OCI-LY7 (cell line): ENCODE results near the gene ANKRD66. TPM values are rescaled to one million over a fixed set of nuclear protein-coding genes. Genes with fewer than 3 reads are reported as not detected.

Experiments
- BruUV-seq: library from RNA; stranded (reverse); fragments of 400-500 nt; replicated peaks from 2 replicates; lab custom pipeline; 2021; lab: Mats Ljungman, UMichigan
- CTCF ChIA-PET: fragments of 300-600 bp; sonication (Branson Sonifier 250); formaldehyde crosslinking; loops from one replicate; lab custom pipeline; 2022; ENCODE audit warnings: antibody characterized with exemption; ENCODE audit not compliant: unreplicated experiment; lab: Charles Lee
- POLR2A ChIA-PET: fragments of 300-600 bp; sonication (Branson Sonifier 250); formaldehyde crosslinking; loops from one replicate; lab custom pipeline; 2022; ENCODE audit warnings: antibody characterized with exemption; lab: Charles Lee
- DNase-seq: peaks from one replicate; pipeline ENCODE4 v3.0.0-alpha.2; 2015; ENCODE audit warnings: low spot score
- H2AFZ ChIP-seq: fragments of 200-600 bp; sonication (generic), shearing (Covaris generic); 2 replicates; pipeline ENCODE4 v1.6.1; 2014; ENCODE audit warnings: mild to moderate bottlenecking, antibody characterized with exemption, low read length, moderate library complexity
- H3K27ac ChIP-seq: fragments of 200-600 bp; sonication (generic); 2 replicates; pipeline ENCODE4 v1.5.1; 2014; ENCODE audit warnings: mixed run types, low read depth, mild to moderate bottlenecking, moderate library complexity, low read length, inconsistent platforms; ENCODE audit not compliant: poor library complexity, severe bottlenecking
- H3K36me3 ChIP-seq: fragments of 200-600 bp; sonication (generic); 2 replicates; pipeline ENCODE4 v1.6.1; 2014; ENCODE audit warnings: mild to moderate bottlenecking, antibody characterized with exemption, low read length, moderate library complexity, mixed read lengths; ENCODE audit not compliant: insufficient read depth
- H3K4me1 ChIP-seq: fragments of 200-600 bp; sonication (generic); 2 replicates; pipeline ENCODE4 v1.5.1; 2014; ENCODE audit warnings: mild to moderate bottlenecking, low read length; ENCODE audit not compliant: insufficient read depth, poor library complexity, severe bottlenecking
- H3K4me2 ChIP-seq: fragments of 200-600 bp; sonication (generic); 2 replicates; pipeline ENCODE4 v1.6.1; 2014; ENCODE audit warnings: mild to moderate bottlenecking, low read length
- H3K4me3 ChIP-seq: fragments of 200-600 bp; sonication (generic); 2 replicates; pipeline ENCODE4 v1.5.1; 2014; ENCODE audit warnings: mild to moderate bottlenecking, low read depth, low read length; ENCODE audit not compliant: poor library complexity, severe bottlenecking
- H3K79me2 ChIP-seq: fragments of 200-600 bp; sonication (generic); 2 replicates; pipeline ENCODE4 v1.6.1; 2016; ENCODE audit warnings: low read depth, mild to moderate bottlenecking, low read length, moderate library complexity, mixed read lengths; ENCODE audit not compliant: insufficient read depth
- H3K9me2 ChIP-seq: fragments of 200-600 bp; sonication (generic); 2 replicates; pipeline ENCODE4 v1.6.1; 2016; ENCODE audit warnings: mild to moderate bottlenecking, low read length, mixed read lengths; ENCODE audit not compliant: insufficient read depth
- H3K9me3 ChIP-seq: fragments of 200-600 bp; sonication (generic); 2 replicates; pipeline ENCODE4 v1.6.1; 2014; ENCODE audit warnings: mild to moderate bottlenecking, mixed run types, low read length, mixed read lengths
- H4K20me1 ChIP-seq: fragments of 200-600 bp; sonication (generic); 2 replicates; pipeline ENCODE4 v1.6.1; 2014; ENCODE audit warnings: mild to moderate bottlenecking, antibody characterized with exemption, low read length, moderate library complexity, mixed read lengths; ENCODE audit not compliant: insufficient read depth
- CTCF ChIP-seq: fragments of 200-600 bp; sonication (generic); conservative IDR thresholded peaks from 2 replicates; pipeline ENCODE4 v1.5.1; 2014; ENCODE audit warnings: mild to moderate bottlenecking, antibody characterized with exemption, low read length, moderate library complexity, mixed read lengths
- EZH2phosphoT487 ChIP-seq: fragments of 200-600 bp; sonication (generic); IDR thresholded peaks from 2 replicates; pipeline ENCODE4 v1.6.1; 2018; ENCODE audit warnings: low read depth, borderline replicate concordance, mild to moderate bottlenecking, mixed run types, antibody characterized with exemption, low read length, moderate library complexity, mixed read lengths
- intact Hi-C: fragments of 100-400 bp; cut with micrococcal nuclease; formaldehyde crosslinking; loops from one replicate; pipeline ENCODE4 v1.10.0; 2022; ENCODE audit not compliant: unreplicated experiment
- total RNA-seq, 2 experiments: library from RNA; depleted of rRNA in 1 of 2; stranded (reverse); fragments of >200 nt in 1 of 2; shearing (Covaris generic) in 1 of 2; gene quantifications; 2 replicates each; pipeline ENCODE4 v1.2.3, GENCODE V29; 2014 to 2022

The ANKRD66 gene
- total RNA-seq, 2 experiments from 2014 or later, result not detected

- CTCF ChIA-PET, result no interaction called here
- TF ChIP-seq CTCF (no peak), EZH2phosphoT487 (no peak)
Observed at GRCh38 chr6:46792635-46793034, 45.9 kb downstream of the ANKRD66 start.

GRCh38 chr6:46793138-46793537 is 46.4 kb downstream of the ANKRD66 start, which contains the start of gene MEP1A:
Gene MEP1A, plus strand, starts transcription at chr6:46793389. Its CDS starts 10 bp downstream, at chr6:46793399.
- H3K79me2 ChIP-seq, result no peaks in the 10 kb centered on the region
- ChIA-PET CTCF (no interaction called here), POLR2A (interaction anchor here (0.6 kb wide), 1 partner anchor 309 kb away, joined by 6 read pairs; no protein-coding TSS in a partner anchor)
- H3K4me2 ChIP-seq, result no peak within 1 kb of the TSS
- H3K4me1 ChIP-seq, result no peaks in the 10 kb centered on the region
- no peaks in the 10 kb centered on the region; the same call in 1 of the 2 replicates for H3K9me2 ChIP-seq
- no peak for TF ChIP-seq CTCF
- no peak for TF ChIP-seq EZH2phosphoT487
- no peak within 1 kb of the TSS for H2AFZ ChIP-seq
- H3K4me3 ChIP-seq, result no peak within 1 kb of the TSS
- H3K27ac ChIP-seq, result no peak within 1 kb of the TSS
- H3K36me3 ChIP-seq, result no peaks in the 10 kb centered on the region
- intact Hi-C loops, result no loop called here
- no peaks in the 10 kb centered on the region for H4K20me1 ChIP-seq
- BruUV-seq, result no TSS peak
- DNase-seq, result no peak
- no peaks in the 10 kb centered on the region for H3K9me3 ChIP-seq

More at GRCh38 chr6:46792635-46793034, 45.9 kb downstream of the ANKRD66 start:
- Histone ChIP-seq H3K36me3 (no peaks in the 10 kb centered on the region), H4K20me1 (no peaks in the 10 kb centered on the region), H3K4me3 (no peak overlapping the region), H3K27ac (no peak overlapping the region), H2AFZ (no peak overlapping the region), H3K9me3 (no peaks in the 10 kb centered on the region), H3K79me2 (no peaks in the 10 kb centered on the region), H3K9me2 (no peaks in the 10 kb centered on the region; the same call in 1 of the 2 replicates), H3K4me1 (no peaks in the 10 kb centered on the region), H3K4me2 (no peak overlapping the region)
- no TSS peak for BruUV-seq
- POLR2A ChIA-PET, result no interaction called here
- no peak for DNase-seq
- intact Hi-C loops, result no loop called here

- Histone ChIP-seq H3K79me2 (no peaks in the 10 kb centered on the region), H3K27ac (no peak overlapping the region), H3K4me1 (no peaks in the 10 kb centered on the region), H4K20me1 (no peaks in the 10 kb centered on the region), H3K36me3 (no peaks in the 10 kb centered on the region), H3K4me3 (no peak overlapping the region), H3K4me2 (no peak overlapping the region), H3K9me2 (no peaks in the 10 kb centered on the region; the same call in 1 of the 2 replicates), H2AFZ (no peak overlapping the region), H3K9me3 (no peaks in the 10 kb centered on the region)
- BruUV-seq, result no TSS peak
- POLR2A ChIA-PET, result no interaction called here
- DNase-seq, result no peak
- intact Hi-C loops, result no loop called here
- CTCF ChIA-PET, result no interaction called here
- no peak for TF ChIP-seq CTCF
- no peak for TF ChIP-seq EZH2phosphoT487
Observed at GRCh38 chr6:46794068-46794467, 47.3 kb downstream of the ANKRD66 start.
